H1 (cell line): Measurements from ENCODE around the gene HECTD1. TPM values are rescaled to one million over a fixed set of nuclear protein-coding genes. Genes with fewer than 3 reads are reported as not detected.

Experiments used
- CTCF ChIA-PET: fragments of 300-600 bp; sonication (Branson Sonifier 250); formaldehyde crosslinking; loops from one replicate; lab custom pipeline; 2021; ENCODE audit not compliant: partially characterized antibody; lab: Charles Lee
- POLR2A ChIA-PET: fragments of 300-600 bp; sonication (Branson Sonifier 250); formaldehyde crosslinking; loops from one replicate; lab custom pipeline; 2021; ENCODE audit warnings: inconsistent platforms; ENCODE audit not compliant: partially characterized antibody; lab: Charles Lee
- DNase-seq, 2 experiments: peaks; one replicate each; pipeline versions ENCODE4 v3.0.0 to v3.0.0-alpha.2; 2010 to 2022; ENCODE audit warnings: low spot score in 2 of 2, low read depth in 1 of 2, mixed read lengths in 1 of 2
- FAIRE-seq: peaks from 2 replicates; lab custom pipeline; 2011; peaks lifted over from hg19 to GRCh38; lab: Jason Lieb, UNC
- H2AFZ ChIP-seq: 2 replicates; pipeline ENCODE4 v1.8.1; 2012; ENCODE audit warnings: low read length, inconsistent platforms
- H2AK5ac ChIP-seq: 2 replicates; pipeline ENCODE4 v1.6.1; 2013; ENCODE audit warnings: low read depth, low read length
- H2BK120ac ChIP-seq: replicated peaks from 2 replicates; pipeline ENCODE3; 2013; ENCODE audit warnings: low read depth, low read length, inconsistent platforms
- H2BK12ac ChIP-seq: 2 replicates; pipeline ENCODE4 v1.6.1; 2013; ENCODE audit warnings: low read depth, low read length
- H2BK15ac ChIP-seq: 2 replicates; pipeline ENCODE4 v1.6.1; 2013; ENCODE audit warnings: low read length
- H2BK20ac ChIP-seq: 2 replicates; pipeline ENCODE4 v1.6.1; 2013; ENCODE audit warnings: low read length
- H2BK5ac ChIP-seq: 2 replicates; pipeline ENCODE4 v1.6.1; 2013; ENCODE audit warnings: low read depth, low read length
- H3K14ac ChIP-seq: 2 replicates; pipeline ENCODE4 v1.6.1; 2013; ENCODE audit warnings: inconsistent platforms; ENCODE audit not compliant: insufficient read length
- H3K18ac ChIP-seq: 2 replicates; pipeline ENCODE4 v1.6.1; 2013; ENCODE audit warnings: low read length; ENCODE audit errors: extremely low read depth
- H3K23ac ChIP-seq: 2 replicates; pipeline ENCODE4 v1.6.1; 2013; ENCODE audit warnings: inconsistent platforms; ENCODE audit not compliant: insufficient read length
- H3K23me2 ChIP-seq: 2 replicates; pipeline ENCODE4 v1.6.1; 2013; ENCODE audit warnings: low read depth, low read length
- H3K27ac ChIP-seq: 2 replicates; pipeline ENCODE4 v1.6.1; 2011; ENCODE audit warnings: low read depth, low read length, inconsistent platforms
- H3K27me3 ChIP-seq, 4 experiments: replicated peaks in 1 of 4; 1 replicate in 1 of 4; 2 replicates in 3 of 4; pipeline versions ENCODE4 v1.6.1 to v1.8.1; 2011 to 2013; ENCODE audit warnings: low read length in 3 of 4, mild to moderate bottlenecking in 3 of 4, inconsistent platforms in 2 of 4, mixed read lengths in 2 of 4, moderate library complexity in 1 of 4; ENCODE audit not compliant: control insufficient read depth in 3 of 4, insufficient read depth in 3 of 4; ENCODE audit errors: extremely low read depth in 1 of 4
- H3K36me3 ChIP-seq, 4 experiments: 2 replicates each; pipeline versions ENCODE4 v1.6.1 to v1.8.1; 2011 to 2013; ENCODE audit warnings: mild to moderate bottlenecking in 4 of 4, low read length in 3 of 4, moderate library complexity in 2 of 4, control low read depth in 1 of 4, inconsistent platforms in 1 of 4; ENCODE audit not compliant: insufficient read depth in 4 of 4, control insufficient read depth in 2 of 4
- H3K4ac ChIP-seq: replicated peaks from 2 replicates; pipeline ENCODE3; 2013; ENCODE audit warnings: low read length, low read depth, mixed read lengths, inconsistent platforms; ENCODE audit not compliant: insufficient read length
- H3K4me1 ChIP-seq, 4 experiments: replicated peaks in 1 of 4; 1 replicate in 1 of 4; 2 replicates in 3 of 4; pipeline versions ENCODE4 v1.6.1 to v1.8.1; 2011 to 2013; ENCODE audit warnings: low read length in 3 of 4, inconsistent platforms in 2 of 4, mixed read lengths in 1 of 4; ENCODE audit not compliant: insufficient read depth in 4 of 4, control insufficient read depth in 3 of 4
- H3K4me2 ChIP-seq, 2 experiments: 2 replicates each; pipeline versions ENCODE4 v1.6.1 to v1.8.1; 2011 to 2013; ENCODE audit warnings: low read depth in 2 of 2, low read length in 2 of 2, control low read depth in 1 of 2, inconsistent platforms in 1 of 2, mild to moderate bottlenecking in 1 of 2; ENCODE audit not compliant: insufficient read depth in 1 of 2
- H3K4me3 ChIP-seq, 4 experiments: fragments of 200-600, 300-600 bp in 1 of 4; sonication (generic), shearing (Covaris generic), sonication (Bioruptor Twin) in 1 of 4; 2 replicates each; pipeline versions ENCODE4 v1.5.1 to v1.8.1; 2011 to 2016; ENCODE audit warnings: low read length in 4 of 4, low read depth in 3 of 4, control low read depth in 2 of 4, inconsistent platforms in 2 of 4, mild to moderate bottlenecking in 2 of 4, mixed read lengths in 1 of 4, moderate library complexity in 1 of 4; ENCODE audit not compliant: insufficient read depth in 2 of 4; ENCODE audit errors: extremely low read depth in 1 of 4
- H3K56ac ChIP-seq: replicated peaks from 2 replicates; pipeline ENCODE3; 2013; ENCODE audit warnings: low read depth, mild to moderate bottlenecking, mixed read lengths, low read length, inconsistent platforms; ENCODE audit not compliant: insufficient read length
- H3K79me1 ChIP-seq: 2 replicates; pipeline ENCODE4 v1.6.1; 2013; ENCODE audit warnings: low read depth, low read length, control low read depth
- H3K79me2 ChIP-seq, 2 experiments: 2 replicates each; pipeline versions ENCODE4 v1.6.1 to v1.8.1; 2012 to 2013; ENCODE audit warnings: low read length in 2 of 2, mild to moderate bottlenecking in 2 of 2, inconsistent platforms in 1 of 2; ENCODE audit not compliant: insufficient read depth in 2 of 2, control insufficient read depth in 1 of 2
- H3K9ac ChIP-seq, 4 experiments: replicated peaks in 1 of 4; 1 replicate in 1 of 4; 2 replicates in 3 of 4; pipeline versions ENCODE4 v1.6.1 to v1.8.1; 2011 to 2013; ENCODE audit warnings: low read depth in 3 of 4, low read length in 3 of 4, control low read depth in 2 of 4, mild to moderate bottlenecking in 2 of 4, moderate library complexity in 2 of 4, inconsistent platforms in 1 of 4; ENCODE audit errors: extremely low read depth in 1 of 4
- H3K9me3 ChIP-seq, 2 experiments: 2 replicates each; pipeline versions ENCODE4 v1.6.1 to v1.8.1; 2012 to 2013; ENCODE audit warnings: mild to moderate bottlenecking in 2 of 2, moderate library complexity in 2 of 2, control low read depth in 1 of 2, inconsistent platforms in 1 of 2, low read depth in 1 of 2, low read length in 1 of 2, mixed read lengths in 1 of 2; ENCODE audit not compliant: insufficient read depth in 2 of 2
- H4K20me1 ChIP-seq, 2 experiments: replicated peaks in 1 of 2; 2 replicates each; pipeline versions ENCODE3 to v1.8.1; 2011 to 2013; ENCODE audit warnings: inconsistent platforms in 2 of 2, low read length in 2 of 2, mild to moderate bottlenecking in 1 of 2; ENCODE audit not compliant: insufficient read depth in 2 of 2, control insufficient read depth in 1 of 2
- H4K5ac ChIP-seq: 2 replicates; pipeline ENCODE4 v1.6.1; 2013; ENCODE audit warnings: low read length, low read depth, mixed read lengths, inconsistent platforms; ENCODE audit not compliant: insufficient read length
- H4K8ac ChIP-seq: 2 replicates; pipeline ENCODE4 v1.8.0; 2013; ENCODE audit warnings: mild to moderate bottlenecking, moderate library complexity, low read length, inconsistent platforms; ENCODE audit not compliant: insufficient read depth; ENCODE audit errors: extremely low read depth
- H4K91ac ChIP-seq: replicated peaks from 2 replicates; pipeline ENCODE3; 2013; ENCODE audit warnings: low read length, mixed read lengths, inconsistent platforms; ENCODE audit not compliant: insufficient read length
- BRCA1 ChIP-seq: IDR thresholded peaks from 2 replicates; pipeline ENCODE4 v1.6.1; 2012; ENCODE audit warnings: low read depth, low read length, improper control_type of control experiment
- EGR1 ChIP-seq: IDR thresholded peaks from 2 replicates; pipeline ENCODE4 v1.6.1; 2011; ENCODE audit warnings: low read depth, low read length, borderline replicate concordance
- EP300 ChIP-seq, 2 experiments: IDR thresholded peaks; 1 replicate in 1 of 2; 2 replicates in 1 of 2; pipeline ENCODE4 v1.6.1; 2011 to 2012; ENCODE audit warnings: low read depth in 2 of 2, low read length in 2 of 2, mild to moderate bottlenecking in 2 of 2, borderline replicate concordance in 1 of 2, inconsistent platforms in 1 of 2, moderate library complexity in 1 of 2
- FOSL1 ChIP-seq: IDR thresholded peaks from 2 replicates; pipeline ENCODE4 v1.6.1; 2011; ENCODE audit warnings: mild to moderate bottlenecking, low read depth, low read length, moderate library complexity; ENCODE audit not compliant: insufficient read depth
- GABPA ChIP-seq: IDR thresholded peaks from 2 replicates; pipeline ENCODE4 v1.6.1; 2011; ENCODE audit warnings: mild to moderate bottlenecking, low read length, moderate library complexity, borderline replicate concordance; ENCODE audit not compliant: insufficient read depth
- KDM1A ChIP-seq: fragments of 200-600, 300-600 bp; sonication (generic); IDR thresholded peaks from 2 replicates; pipeline ENCODE4 v1.7.1; 2016; ENCODE audit warnings: mild to moderate bottlenecking, low read length, borderline replicate concordance
- MAFK ChIP-seq: IDR thresholded peaks from 2 replicates; pipeline ENCODE4 v1.6.1; 2012; ENCODE audit warnings: low read depth, mild to moderate bottlenecking, improper control_type of control experiment, low read length
- POLR2AphosphoS5 ChIP-seq: IDR thresholded peaks from 2 replicates; pipeline ENCODE4 v1.6.1; 2011; ENCODE audit warnings: low read depth, low read length
- POU5F1 ChIP-seq: IDR thresholded peaks from 2 replicates; pipeline ENCODE4 v1.6.1; 2011; ENCODE audit warnings: low read depth, mild to moderate bottlenecking, low read length, moderate library complexity
- SAP30 ChIP-seq: fragments of 300-600 bp; sonication (generic); IDR thresholded peaks from 2 replicates; pipeline ENCODE4 v1.7.1; 2012; ENCODE audit warnings: low read length, moderate library complexity, mild to moderate bottlenecking, inconsistent platforms; ENCODE audit not compliant: insufficient read depth, insufficient replicate concordance
- TAF7 ChIP-seq: optimal IDR thresholded peaks from 2 replicates; pipeline ENCODE3; 2011; ENCODE audit warnings: low read depth, mild to moderate bottlenecking, inconsistent platforms, low read length, moderate library complexity, borderline replicate concordance
- TEAD4 ChIP-seq: IDR thresholded peaks from 2 replicates; pipeline ENCODE4 v1.6.1; 2012; ENCODE audit warnings: low read depth, low read length, inconsistent platforms, mixed read lengths
- USF2 ChIP-seq: IDR thresholded peaks from 2 replicates; pipeline ENCODE4 v1.6.1; 2011; ENCODE audit warnings: low read length, improper control_type of control experiment
- WGBS, 2 experiments: shearing (Covaris generic) in 1 of 2; methylation state at CpG; one replicate each; pipeline versions ENCODE4 v1.1.6 to v1.1.7; 2013 to 2015; ENCODE audit warnings: low lambda C conversion rate in 2 of 2, mixed read lengths in 2 of 2, inconsistent platforms in 1 of 2, low coverage in 1 of 2, missing lambda C conversion rate in 1 of 2; ENCODE audit not compliant: insufficient replicate concordance in 2 of 2, insufficient coverage in 1 of 2, insufficient read length in 1 of 2; ENCODE audit errors: extremely low coverage in 1 of 2, missing lambda C conversion rate in 1 of 2; 5-methylcytosine and 5-hydroxymethylcytosine counted together
- polyA plus RNA-seq, 7 experiments: library from polyadenylated mRNA; depleted of rRNA in 3 of 7; stranded (reverse) in 5 of 7; unstranded in 2 of 7; fragments of >200 nt in 5 of 7; fragments of 200-250 nt in 2 of 7; gene quantifications; 1 replicate in 5 of 7; 2 replicates in 1 of 7; 4 replicates in 1 of 7; pipeline versions ENCODE4 v1.2.1 to v1.2.3, GENCODE V29; 2011 to 2013; ENCODE audit warnings: missing spikeins in 2 of 7, mixed read lengths in 2 of 7
- total RNA-seq: library from RNA; stranded (reverse); fragmentation: NEBNext Ultra II Directional; extraction: Animal tissue kit (Norgen Biotek cat#: 25700); gene quantifications from 2 replicates; pipeline ENCODE4 v1.2.1, GENCODE V29; 2021

HECTD1 gene
- total and polyA plus RNA-seq, 2 of the 8 experiments (the other 6 are each of a cell fraction or from before 2014, with no cell fraction given): 44.7 to 105 TPM

- Histone ChIP-seq H3K18ac (no peak overlapping the region), H3K27ac (no peak overlapping the region), H3K4me2 (no peak overlapping the region), H2AFZ (no peak overlapping the region), H3K27me3 (no peaks in the 10 kb centered on the region), H3K4me1 (no peaks in the 10 kb centered on the region), H4K5ac (no peak overlapping the region), H3K79me1 (no peaks in the 10 kb centered on the region), H3K79me2 (peaks cover 0 to 10% of the 10 kb centered on the region in 2 experiments; a peak in 2 of 4 replicates), H3K14ac (no peak overlapping the region), H3K9ac (no peak overlapping the region), H2BK5ac (no peak overlapping the region), H2BK120ac (no peak overlapping the region), H3K56ac (no peak overlapping the region), H3K9me3 (no peaks in the 10 kb centered on the region), H2AK5ac (no peak overlapping the region), H3K4me3 (no peak overlapping the region), H3K23ac (no peak overlapping the region), H4K91ac (no peak overlapping the region), H2BK15ac (no peak overlapping the region), H4K20me1 (peaks cover 0 to 2% of the 10 kb centered on the region in 2 experiments), H4K8ac (no peak overlapping the region), H3K36me3 (peaks cover 0 to 15% (median 0%) of the 10 kb centered on the region in 4 experiments; a peak in 3 of 8 replicates), H3K4ac (no peak overlapping the region), H3K23me2 (no peaks in the 10 kb centered on the region), H2BK12ac (no peak overlapping the region), H2BK20ac (no peak overlapping the region)
- 85% methylated on average over 2 of the region's 3 CpGs; no CpG with 5 or more reads in 1 of the 2 experiments for WGBS, 2 experiments
- ChIA-PET POLR2A (no interaction called here), CTCF (interaction anchor here (0.6 kb wide), 1 partner anchor 999 kb away, joined by 3 read pairs; no protein-coding TSS in a partner anchor)
- DNase-seq (no peak), FAIRE-seq (no peak)
- TF ChIP-seq KDM1A: no peak
- no peak for TF ChIP-seq TEAD4
- no peak for TF ChIP-seq SAP30
- no peak for TF ChIP-seq MAFK
- no peak for TF ChIP-seq FOSL1
- TF ChIP-seq POU5F1: no peak
- no peak for TF ChIP-seq POLR2AphosphoS5
- TF ChIP-seq EGR1: no peak
- no peak for TF ChIP-seq BRCA1
- no peak for TF ChIP-seq USF2
- no peak for TF ChIP-seq TAF7
- TF ChIP-seq EP300 (IDR thresholded peaks at IDR 0.05; ENCODE audit: borderline replicate concordance in 1 of 2, low read depth in 2 of 2, low read length in 2 of 2): no peak
- no peak for TF ChIP-seq GABPA
These were observed 26.3 kb downstream of the HECTD1 start for GRCh38 chr14:31181271-31181670.
